Psoas muscle (tissue), 8 donors: Measurements from ENCODE around the gene PCTP. TPM values are rescaled to one million over a fixed set of nuclear protein-coding genes. Genes with fewer than 3 reads are reported as not detected.

Experiments used
- ATAC-seq, 4 donors: fragments of 200-7000 bp; cut with Tn5 transposase; one replicate each; pipeline ENCODE4 v1.9.1; 2020; ENCODE audit warnings: moderate library complexity in 3 of 4, mild to moderate bottlenecking in 2 of 4
- DNase-seq, 2 donors: peaks; one replicate each; pipeline ENCODE4 v3.0.0-alpha.2; 2020
- H3K27ac ChIP-seq: fragments of 200-600 bp; one replicate; pipeline ENCODE4 v1.8.0; 2022
- H3K27me3 ChIP-seq, 3 donors: fragments of 200-600 bp in 1 of 3; one replicate each; pipeline versions ENCODE4 v1.6.1 to v1.8.0; 2013 to 2022; ENCODE audit warnings: low read length in 2 of 3, mild to moderate bottlenecking in 2 of 3, moderate library complexity in 1 of 3; ENCODE audit not compliant: insufficient read depth in 3 of 3
- H3K36me3 ChIP-seq, 2 donors: fragments of 200-600 bp in 1 of 2; one replicate each; pipeline versions ENCODE4 v1.6.1 to v1.8.0; 2013 to 2022; ENCODE audit warnings: low read depth in 1 of 2, mild to moderate bottlenecking in 1 of 2, moderate library complexity in 1 of 2; ENCODE audit not compliant: insufficient read depth in 1 of 2
- H3K4me1 ChIP-seq: fragments of 200-600 bp; one replicate; pipeline ENCODE4 v1.8.0; 2022
- H3K4me3 ChIP-seq: fragments of 200-600 bp; one replicate; pipeline ENCODE4 v1.8.0; 2022; ENCODE audit warnings: mild to moderate bottlenecking
- H3K9me3 ChIP-seq: fragments of 200-600 bp; one replicate; pipeline ENCODE4 v1.8.0; 2022
- CTCF ChIP-seq: fragments of 200-600 bp; IDR thresholded peaks from one replicate; pipeline ENCODE4 v1.8.0; 2022; ENCODE audit warnings: antibody characterized with exemption
- WGBS, 3 donors: extraction: QIAGEN DNeasy Blood & Tissue Kit; methylation state at CpG; one replicate each; pipeline versions ENCODE4 v1.1.6 to v1.1.7; 2013; 5-methylcytosine and 5-hydroxymethylcytosine counted together
- intact Hi-C, 2 donors: fragments of 100-400 bp; cut with DNase I; formaldehyde crosslinking; loops; one replicate each; pipeline versions ENCODE4 v1.11.0 to v1.14.2; 2022
- polyA plus RNA-seq, 3 donors: library from polyadenylated mRNA; stranded (reverse); fragments of 200-250 nt; gene quantifications; one replicate each; pipeline ENCODE4 v1.2.3, GENCODE V29; 2013
- total RNA-seq, 4 donors: library from RNA; stranded (reverse); fragmentation: NEBNext Ultra II Directional in 2 of 4; extraction: Animal tissue kit (Norgen Biotek cat#: 25700) in 2 of 4; gene quantifications; one replicate each; pipeline versions ENCODE4 v1.2.1 to v1.2.4, GENCODE V29; 2021 to 2023
- donor health status: healthy with polysubstance abuse.
- donor health status: DM: no; HTN: no; CAD: no; lungs with moderate emphysema.
- donor health status: Bipolar disorder and iron deficiency.
- donor health status: healthy.
- donor health status: DM: yes; HTN: yes; CAD: no.
- donor health status: DM: no; HTN: no; CAD: no.
- donor health status: DM: no; HTN: no; CAD: no.
- donor health status: DM: yes; HTN: yes; CAD: no.

The PCTP gene
- total and polyA plus RNA-seq, 7 donors: 9.7 to 24.8 (median 14.7) TPM

GRCh38 chr17:55729484-55729883 is 21.4 kb upstream of the PCTP start:
- H3K27me3 ChIP-seq: no peaks in the 10 kb centered on the region
- H3K9me3 ChIP-seq: no peaks in the 10 kb centered on the region
- intact Hi-C loops: no loop called here
- no peaks in the 10 kb centered on the region for H3K36me3 ChIP-seq
- WGBS, 3 donors: 87 to 95% (median 87%) methylated on average over 1 of the region's 1 CpG
- ATAC-seq (no peak), DNase-seq (no peak)
- H3K27ac ChIP-seq: no peak overlapping the region
- H3K4me1 ChIP-seq: peaks cover 29% of the 10 kb centered on the region
- peak overlapping the region; percentile 54 for H3K4me3 ChIP-seq
- TF ChIP-seq CTCF: no peak

GRCh38 chr17:55730380-55730779 is 20.5 kb upstream of the PCTP start:
- H3K9me3 ChIP-seq: no peaks in the 10 kb centered on the region
- H3K4me1 ChIP-seq: peaks cover 31% of the 10 kb centered on the region
- WGBS, 3 donors: 4 to 29% (median 17%) methylated on average over 1 of the region's 1 CpG
- H3K27me3 ChIP-seq: no peaks in the 10 kb centered on the region
- H3K27ac ChIP-seq: peak overlapping the region; percentile 83
- no peak for TF ChIP-seq CTCF
- H3K4me3 ChIP-seq: peak overlapping the region; percentile 54
- intact Hi-C loops: no loop called here
- DNase-seq (no peak), ATAC-seq (no peak)
- no peaks in the 10 kb centered on the region for H3K36me3 ChIP-seq

- ATAC-seq: no peak
- 27 to 36% (median 28%) methylated on average over 3 of the region's 3 CpGs for WGBS, 3 donors
- no peak for DNase-seq
- H3K27me3 ChIP-seq: no peaks in the 10 kb centered on the region
- H3K36me3 ChIP-seq: no peaks in the 10 kb centered on the region
- TF ChIP-seq CTCF: no peak
- H3K4me3 ChIP-seq: peak overlapping the region; percentile 54
- H3K4me1 ChIP-seq: peaks cover 33% of the 10 kb centered on the region
- intact Hi-C loops: no loop called here
- H3K27ac ChIP-seq: peak overlapping the region; percentile 83
- H3K9me3 ChIP-seq: no peaks in the 10 kb centered on the region
These were observed 20.0 kb upstream of the PCTP start for GRCh38 chr17:55730808-55731207.

GRCh38 chr17:55731586-55732250 is 19.1 kb upstream of the PCTP start:
- peaks cover 33% of the 10 kb centered on the region for H3K4me1 ChIP-seq
- TF ChIP-seq CTCF: no peak

More at GRCh38 chr17:55731586-55732250, 19.1 kb upstream of the PCTP start:
- ATAC-seq (peak; percentile 70 to 77 (median 72)), DNase-seq (peak; percentile 51 to 76)
- intact Hi-C loops: no loop called here
- 12 to 25% (median 14%) methylated on average over 10 of the region's 10 CpGs for WGBS, 3 donors
- Histone ChIP-seq H3K4me3 (peak overlapping the region; percentile 54), H3K27me3 (no peaks in the 10 kb centered on the region), H3K36me3 (no peaks in the 10 kb centered on the region), H3K27ac (peak overlapping the region; percentile 83), H3K9me3 (no peaks in the 10 kb centered on the region)
